Measurements from ENCODE around the gene WDFY4. TPM values are rescaled to one million over a fixed set of nuclear protein-coding genes. Genes with fewer than 3 reads are reported as not detected.
A peak's percentile ranks its signal among the peaks of the same experiment; 100 is the strongest.

Gene WDFY4
- polyA plus RNA-seq, 3 donors = 0.34 to 2.1 (median 0.54) TPM

DNA sequence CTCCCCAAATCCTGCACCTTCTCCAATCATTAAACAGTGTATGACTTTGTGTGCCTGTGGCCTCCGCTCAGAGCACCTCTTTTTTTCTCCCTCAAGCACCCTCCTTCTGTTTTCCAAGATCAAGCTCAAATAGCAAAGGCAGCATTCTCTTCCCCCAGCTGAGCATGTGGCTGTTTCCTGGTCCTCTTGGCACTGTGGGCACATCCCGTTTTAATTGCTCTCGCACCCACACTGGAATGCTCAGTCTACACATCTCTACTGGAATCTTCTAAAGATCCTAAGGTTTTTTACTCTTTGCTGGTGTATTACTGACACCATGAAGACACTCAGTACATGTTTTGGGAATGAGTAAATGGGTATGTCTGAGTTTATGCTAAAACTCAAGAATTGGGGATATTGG is 107.4 kb downstream of the WDFY4 start:
- 64 to 82% (median 76%) methylated on average over 3 of the region's 3 CpGs for WGBS, 3 donors
- H3K27ac ChIP-seq (ENCODE audit: low read depth, low read length) = no peak overlapping the region

DNA sequence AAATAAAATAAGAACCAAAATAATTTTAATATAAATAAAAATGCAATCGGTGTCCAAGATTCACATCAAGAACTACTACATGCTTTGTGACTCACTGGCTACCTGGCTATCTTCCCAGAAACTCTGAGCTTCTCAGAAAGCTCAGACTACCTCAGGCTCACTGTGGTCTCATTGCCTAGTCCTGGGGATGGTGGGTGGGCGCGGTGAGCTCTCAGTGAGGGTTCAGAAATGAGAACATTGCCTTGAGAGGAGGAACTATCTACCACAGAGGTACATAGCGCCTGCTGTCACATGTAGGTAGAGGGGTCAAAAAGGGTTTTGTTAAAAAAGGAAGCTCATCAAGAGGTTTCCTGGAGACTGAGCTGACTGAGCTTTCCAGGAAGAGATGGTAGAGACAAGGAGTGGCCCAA is 108.0 kb downstream of the WDFY4 start:
- H3K27ac ChIP-seq (ENCODE audit: low read depth, low read length) = no peak overlapping the region
- 51 to 68% (median 68%) methylated on average over 4 of the region's 4 CpGs for WGBS, 3 donors

DNA sequence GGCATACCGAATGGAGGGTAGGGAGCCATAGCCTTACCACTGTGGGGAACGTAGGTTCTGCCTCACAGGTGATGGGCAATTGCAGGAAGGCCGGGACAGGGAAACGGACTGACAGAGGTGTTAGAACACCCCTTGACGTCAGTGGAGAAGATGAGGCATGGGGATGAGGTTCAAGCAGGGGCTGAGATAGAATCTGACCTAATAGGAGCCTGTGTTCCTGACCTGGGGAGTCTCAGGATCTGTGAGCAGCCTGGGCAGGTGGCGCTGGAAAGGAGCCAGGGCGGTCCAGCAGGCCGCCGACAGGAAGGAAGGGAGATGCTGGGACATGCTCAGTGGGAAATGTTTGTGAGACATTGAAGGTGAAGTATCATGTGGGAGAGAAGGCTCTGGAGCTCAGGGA is 109.4 kb downstream of the WDFY4 start:
- 72 to 89% (median 84%) methylated on average over 9 of the region's 9 CpGs for WGBS, 3 donors
- no peak overlapping the region for H3K27ac ChIP-seq (ENCODE audit: low read depth, low read length)

DNA sequence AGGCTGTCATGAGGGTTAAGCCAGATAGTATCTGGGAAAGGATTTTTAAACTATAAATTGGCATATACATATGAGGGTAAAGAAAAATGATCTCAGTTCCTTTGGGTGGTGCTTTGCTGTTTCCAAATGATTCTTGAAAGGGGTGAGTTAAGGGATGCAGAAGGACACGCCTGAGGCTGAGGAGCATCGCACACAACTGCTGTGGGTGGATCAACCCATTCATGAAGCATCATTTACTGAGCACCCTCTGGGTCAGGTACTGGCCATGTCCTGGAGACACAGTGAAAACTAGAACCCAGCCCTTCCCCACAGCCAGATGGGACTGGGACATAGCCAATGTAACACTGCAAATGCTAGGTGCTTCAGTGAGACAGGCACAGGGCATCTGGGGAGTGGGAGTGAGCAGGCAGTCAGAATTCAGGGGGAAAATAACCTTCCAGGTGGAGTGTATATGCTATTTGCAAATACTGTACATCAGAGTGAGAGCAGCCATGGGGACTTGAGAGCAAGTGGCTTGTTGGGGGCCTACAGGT is 112.1 kb downstream of the WDFY4 start:
- 75 to 97% (median 96%) methylated on average over 2 of the region's 2 CpGs for WGBS, 3 donors
- H3K27ac ChIP-seq (ENCODE audit: low read depth, low read length) = no peak overlapping the region

DNA sequence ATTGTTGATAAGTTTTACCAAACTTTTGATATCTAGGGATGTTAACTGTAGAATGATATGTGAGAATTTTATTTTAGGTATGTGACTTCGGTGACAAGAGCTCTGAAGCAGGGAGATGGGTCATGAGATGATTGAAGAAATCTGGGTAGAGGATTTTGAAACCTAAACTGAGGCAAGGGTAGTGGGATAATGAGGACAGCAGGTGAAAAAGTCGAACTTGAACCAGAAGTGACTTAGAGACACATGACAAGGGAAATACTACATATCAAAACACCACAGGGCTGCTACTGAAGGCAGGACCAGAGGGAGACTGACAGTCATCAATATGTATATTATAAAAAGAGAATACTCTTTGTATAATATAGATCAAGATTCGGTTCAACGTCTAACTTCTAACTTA is 113.2 kb downstream of the WDFY4 start:
- no peak overlapping the region for H3K27ac ChIP-seq (ENCODE audit: low read depth, low read length)
- 78 to 80% (median 79%) methylated on average over 4 of the region's 4 CpGs for WGBS, 3 donors

DNA sequence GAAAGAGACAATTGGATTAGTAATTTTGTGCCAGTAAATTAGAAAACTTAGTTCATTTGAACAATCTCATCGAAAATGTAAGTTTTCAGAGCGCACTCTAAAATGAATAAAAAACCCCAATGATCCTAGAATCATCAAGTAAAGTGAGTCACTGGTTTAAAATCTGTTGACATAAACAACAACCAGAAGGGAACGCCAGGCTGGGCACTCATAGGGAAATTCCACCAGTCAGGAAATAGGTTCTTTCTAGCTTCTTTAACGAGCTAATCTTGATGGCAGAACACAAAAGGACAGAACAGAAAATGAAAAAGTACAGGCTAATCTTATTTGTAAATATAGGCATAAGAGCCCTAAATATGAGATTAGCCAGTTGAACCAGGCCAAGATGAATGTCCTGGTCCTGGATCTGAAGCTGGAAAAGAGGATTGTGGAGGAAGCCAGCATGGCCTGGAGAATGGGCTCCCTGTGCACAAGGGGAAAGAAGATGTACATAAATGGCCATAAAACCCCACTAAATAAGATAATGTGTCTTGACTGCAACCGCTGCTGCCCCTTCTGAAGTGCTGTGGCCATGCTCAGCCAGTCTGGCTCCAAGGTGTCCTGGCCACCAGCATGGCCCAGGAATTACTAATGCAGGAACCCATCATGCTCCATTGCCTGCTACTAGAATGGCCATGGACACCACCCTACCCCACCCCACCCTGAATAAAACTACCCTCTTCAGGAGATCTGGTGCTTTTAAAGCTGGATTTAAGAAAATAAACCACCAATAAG is 114.0 kb downstream of the WDFY4 start:
- WGBS, 3 donors = 71 to 72% (median 71%) methylated on average over 5 of the region's 5 CpGs
- H3K27ac ChIP-seq (ENCODE audit: low read depth, low read length) = no peak overlapping the region

DNA sequence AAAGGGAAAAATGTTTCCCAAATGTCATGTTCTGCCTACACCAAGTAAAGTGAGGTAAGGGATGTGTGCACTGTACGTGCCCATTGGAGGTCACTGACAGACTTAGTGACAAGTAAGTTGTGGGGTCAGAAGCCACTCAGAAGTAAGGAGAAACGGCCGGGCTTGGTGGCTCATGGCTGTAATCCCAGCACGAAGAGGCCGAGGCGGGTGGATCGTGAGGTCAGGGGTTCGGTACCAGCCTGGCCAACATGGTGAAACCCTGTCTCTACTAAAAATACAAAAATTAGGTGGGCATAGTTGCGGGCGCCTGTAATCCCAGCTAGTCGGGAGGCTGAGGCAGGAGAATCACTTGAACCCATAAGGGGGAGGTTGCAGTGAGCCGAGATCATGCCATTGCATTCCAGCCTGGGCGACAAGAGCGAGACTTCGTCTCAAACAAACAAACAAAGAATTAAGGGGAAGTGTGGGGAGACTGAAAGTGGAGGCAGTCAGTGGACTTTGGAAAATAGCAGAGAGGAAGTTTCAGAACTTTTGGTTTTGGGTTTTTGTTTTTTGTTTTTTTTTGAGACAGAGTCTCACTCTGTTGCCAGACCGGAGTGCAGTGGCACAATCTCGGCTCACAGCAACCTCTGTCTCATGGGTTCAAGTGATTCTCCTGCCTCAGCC is 114.8 kb downstream of the WDFY4 start:
- 82 to 85% (median 83%) methylated on average over 17 of the region's 17 CpGs for WGBS, 3 donors
- H3K27ac ChIP-seq (ENCODE audit: low read depth, low read length) = no peak overlapping the region

DNA sequence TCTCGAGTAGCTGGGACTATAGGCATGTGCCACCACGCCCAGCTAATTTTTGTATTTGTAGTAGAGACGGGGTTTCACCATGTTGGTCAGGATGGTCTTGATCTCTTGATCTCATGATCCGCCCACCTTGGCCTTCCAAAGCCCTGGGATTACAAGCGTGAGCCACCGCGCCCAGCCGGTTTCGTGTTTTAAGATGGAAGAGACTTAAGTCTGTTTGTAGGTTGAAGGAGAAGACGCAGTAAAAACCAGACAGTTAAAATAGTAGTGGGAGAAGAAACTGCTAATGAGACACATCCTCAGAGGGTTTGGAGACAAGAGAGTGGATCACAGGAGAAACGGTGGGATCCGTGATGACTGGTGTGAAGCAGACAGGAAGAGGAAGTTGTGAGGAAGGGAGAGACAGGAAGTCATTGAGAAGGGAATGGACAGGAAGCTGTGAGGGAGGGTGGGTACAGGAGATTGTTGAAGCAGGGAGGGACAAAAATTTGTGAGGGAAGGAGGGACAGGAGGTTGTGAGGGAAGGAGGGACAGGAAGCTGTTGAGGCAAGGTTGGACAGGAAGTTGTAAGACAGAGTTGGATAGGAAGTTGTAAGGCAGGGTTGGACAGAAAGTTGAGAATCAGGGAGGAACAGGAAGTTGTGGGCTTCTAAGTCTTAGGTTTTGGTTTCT is 115.5 kb downstream of the WDFY4 start:
- peak overlapping the region; percentile 40 for H3K27ac ChIP-seq (ENCODE audit: low read depth, low read length)
- 76 to 82% (median 77%) methylated on average over 12 of the region's 12 CpGs for WGBS, 3 donors

DNA sequence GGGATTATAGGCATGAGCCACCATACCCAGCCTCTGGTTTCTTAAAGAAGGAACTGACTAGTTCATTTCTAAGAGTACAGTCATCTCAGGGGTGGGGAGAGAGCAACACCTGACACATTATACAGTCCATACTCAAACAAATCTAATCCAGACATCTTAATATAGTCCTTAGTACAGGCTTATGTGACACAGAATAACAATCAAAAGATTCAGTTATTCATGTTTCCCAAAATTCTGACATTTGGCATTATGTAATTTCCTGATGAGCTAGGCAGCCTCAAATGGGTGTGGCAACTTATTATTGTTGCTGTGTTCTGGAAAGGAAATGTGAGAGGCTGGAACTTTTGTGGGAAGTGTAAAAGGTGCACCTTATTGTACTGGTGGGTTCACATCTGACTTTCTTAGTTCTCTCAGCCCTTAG is 116.3 kb downstream of the WDFY4 start:
- H3K27ac ChIP-seq (ENCODE audit: low read depth, low read length) = no peak overlapping the region

DNA sequence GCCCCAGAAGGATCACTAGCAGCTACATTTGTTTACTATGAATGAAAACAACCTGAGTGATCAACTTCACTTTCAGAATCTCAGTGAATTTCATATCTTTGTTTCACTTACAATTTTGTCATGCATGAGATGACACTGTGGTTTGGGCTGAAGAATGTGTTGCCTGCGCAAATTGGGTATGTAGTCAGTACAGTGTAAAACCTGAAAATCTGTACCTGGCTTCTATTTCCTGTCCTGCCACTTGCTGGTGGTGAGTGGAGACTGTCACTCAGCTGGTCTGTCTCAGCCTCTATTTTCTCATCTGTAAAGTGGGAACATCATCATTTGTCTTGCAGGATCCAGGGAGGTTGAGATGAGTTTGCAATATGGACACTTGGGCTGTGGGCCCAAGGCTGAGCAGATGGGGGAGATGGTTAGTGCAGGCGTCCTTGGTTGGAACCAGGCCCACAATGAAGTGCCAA is 118.0 kb downstream of the WDFY4 start:
- 78 to 85% (median 84%) methylated on average over 2 of the region's 2 CpGs for WGBS, 3 donors
- H3K27ac ChIP-seq (ENCODE audit: low read depth, low read length) = no peak overlapping the region

DNA sequence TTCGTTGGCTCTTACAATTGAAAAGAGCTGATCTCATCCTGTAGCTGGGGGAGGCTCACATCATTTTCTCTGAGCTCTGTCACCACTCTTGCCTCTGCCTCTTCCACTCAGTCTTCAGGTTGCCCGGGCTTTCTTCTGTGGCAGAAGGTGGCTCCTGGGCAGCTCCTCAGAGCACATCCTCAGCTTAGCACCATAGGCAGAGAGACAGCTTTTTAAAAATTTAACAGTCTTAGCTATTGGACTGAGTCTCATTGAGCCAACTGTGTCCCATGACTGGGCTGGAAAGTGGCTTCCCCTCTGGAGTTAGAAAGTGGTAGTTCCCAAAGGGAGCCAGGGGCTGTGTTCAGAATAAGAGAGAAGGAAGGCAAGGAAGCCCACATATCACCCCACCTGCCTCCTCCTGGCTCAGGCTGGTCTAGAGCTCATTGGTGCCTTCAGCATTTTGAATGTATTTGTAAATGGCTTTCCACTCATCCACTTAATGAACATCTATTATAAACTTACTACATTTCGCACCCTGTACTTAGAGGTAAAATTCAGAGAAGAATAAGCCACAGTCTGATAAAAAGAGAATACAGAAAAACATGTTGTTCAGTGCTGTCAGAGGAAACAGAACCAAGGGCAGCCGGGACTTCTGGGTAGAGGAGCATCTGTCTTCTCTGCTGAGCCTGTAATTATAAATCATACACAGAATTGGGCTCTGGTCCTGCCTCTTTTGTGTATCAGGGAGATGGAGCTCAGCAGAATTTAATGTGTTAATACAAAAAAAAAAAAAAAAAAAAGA is 119.3 kb downstream of the WDFY4 start:
- 66 to 73% (median 68%) methylated on average over 4 of the region's 4 CpGs for WGBS, 3 donors
- no peak overlapping the region for H3K27ac ChIP-seq (ENCODE audit: low read depth, low read length)

DNA sequence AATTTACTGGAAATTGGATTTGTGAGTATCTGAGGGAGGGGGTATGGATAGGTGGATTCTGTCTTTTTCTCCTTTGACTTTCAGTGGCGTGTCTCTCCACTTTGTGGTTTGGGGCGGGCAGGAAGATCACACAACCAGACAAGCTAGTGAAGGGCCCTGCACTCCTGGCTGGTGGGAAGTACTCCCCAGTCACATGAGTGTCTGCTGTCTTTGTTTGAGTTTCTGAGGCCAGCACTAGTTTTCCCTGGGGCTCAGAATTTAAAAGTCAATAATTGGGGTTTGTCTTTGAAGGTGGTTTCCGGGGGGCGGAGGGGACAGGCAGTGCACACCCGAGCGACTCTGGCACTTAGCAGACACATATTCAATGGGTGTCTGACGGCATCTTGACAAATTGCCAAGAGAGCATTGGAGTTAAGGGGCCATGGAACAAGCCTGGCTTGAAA is 120.1 kb downstream of the WDFY4 start:
- WGBS, 3 donors = 19 to 28% (median 21%) methylated on average over 7 of the region's 7 CpGs
- no peak overlapping the region for H3K27ac ChIP-seq (ENCODE audit: low read depth, low read length)

DNA sequence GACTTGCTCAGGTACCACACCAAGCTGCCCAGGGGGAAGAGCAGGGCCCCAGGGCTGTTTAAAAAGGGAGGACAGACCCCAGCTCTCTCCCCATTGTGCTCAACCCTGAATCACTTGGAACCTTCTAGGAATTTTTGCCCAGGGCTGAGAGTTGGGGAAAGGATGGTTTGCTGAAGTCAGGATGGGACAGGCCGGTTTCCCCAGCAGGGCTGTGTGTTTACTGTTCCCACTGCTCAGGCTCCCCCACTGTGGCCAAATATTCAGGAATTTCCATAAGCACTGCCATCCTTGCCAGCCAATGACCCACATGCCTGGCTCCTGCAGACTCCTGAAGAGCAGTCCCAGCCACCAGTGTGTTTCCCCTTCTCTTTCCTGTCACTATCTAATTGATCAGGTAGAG is 120.7 kb downstream of the WDFY4 start:
- WGBS, 3 donors = 75 to 92% (median 89%) methylated on average over 1 of the region's 1 CpG
- H3K27ac ChIP-seq (ENCODE audit: low read depth, low read length) = no peak overlapping the region

DNA sequence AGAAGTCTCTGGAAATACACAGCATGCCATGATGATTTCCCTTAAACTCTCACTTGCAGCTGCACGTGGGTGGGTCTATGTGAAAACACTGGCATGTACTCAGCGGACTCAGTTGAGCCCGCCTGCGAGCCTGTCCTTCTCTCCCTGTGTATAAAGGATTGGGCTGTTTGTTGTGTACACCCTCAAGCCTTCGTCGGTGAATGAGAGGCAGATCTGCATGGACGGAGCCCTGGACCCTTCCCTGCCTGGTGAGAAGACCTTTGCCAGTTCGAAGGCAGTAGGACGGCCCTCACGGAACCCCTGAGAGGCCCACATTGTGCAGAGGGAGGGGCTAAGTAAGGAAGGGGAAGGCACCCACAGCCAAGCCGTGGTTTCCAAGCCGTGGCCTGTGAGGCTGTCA is 121.2 kb downstream of the WDFY4 start:
- H3K27ac ChIP-seq (ENCODE audit: low read depth, low read length) = no peak overlapping the region
- 50% methylated on average over 12 of the region's 12 CpGs for WGBS, 3 donors

DNA sequence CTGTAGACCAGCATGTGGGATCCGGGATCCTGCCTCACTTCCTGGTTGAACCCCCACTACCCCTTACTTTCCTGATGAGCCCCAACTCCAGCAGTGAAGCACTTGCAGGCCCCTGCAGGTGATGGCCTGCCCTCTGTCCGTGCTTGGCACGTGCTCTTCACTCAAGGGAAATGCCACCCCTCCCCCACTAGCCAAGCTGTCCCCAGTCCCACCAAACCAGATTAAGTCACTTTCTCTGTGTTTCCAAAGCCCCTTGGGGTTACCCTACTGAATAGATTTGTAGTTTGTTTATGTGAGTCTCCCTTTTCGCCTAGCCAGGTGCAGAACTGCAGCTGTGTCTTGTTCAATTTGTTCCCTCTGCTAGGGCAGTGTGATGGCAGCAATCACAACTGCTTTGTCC is 121.7 kb downstream of the WDFY4 start:
- 53 to 65% (median 63%) methylated on average over 4 of the region's 4 CpGs for WGBS, 3 donors
- no peak overlapping the region for H3K27ac ChIP-seq (ENCODE audit: low read depth, low read length)

DNA sequence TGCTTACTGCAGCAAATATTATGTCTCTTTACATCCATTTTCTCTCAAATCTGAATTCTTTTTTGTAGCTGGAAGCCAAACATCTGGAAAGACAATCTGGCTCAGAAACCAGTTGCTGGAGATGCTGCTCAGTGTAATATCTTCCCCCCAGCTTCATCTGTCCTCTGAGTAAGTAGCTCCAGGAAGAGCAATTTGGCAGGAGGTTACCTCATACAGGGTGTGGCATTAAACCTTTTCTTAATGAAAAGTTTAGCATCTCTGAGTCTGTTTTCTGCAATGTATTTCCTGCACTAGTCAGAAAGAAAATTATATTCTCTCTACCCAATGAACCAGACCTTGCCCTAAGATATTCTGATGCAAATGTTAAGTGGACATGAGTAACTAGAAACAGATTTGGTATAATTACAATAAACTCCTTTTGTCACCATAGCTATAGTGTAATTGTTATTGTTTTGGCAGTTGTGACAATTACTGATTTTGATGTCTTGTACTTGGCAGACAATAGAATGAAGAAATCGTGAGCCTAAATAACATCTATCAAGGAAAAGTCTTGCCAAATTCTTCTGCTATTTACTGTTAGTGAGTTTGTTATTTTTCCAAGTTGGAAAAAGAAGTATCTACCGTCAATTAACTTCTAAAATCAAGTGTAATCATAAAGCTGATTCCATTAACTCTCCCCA is 123.3 kb downstream of the WDFY4 start:
- no peak overlapping the region for H3K27ac ChIP-seq (ENCODE audit: low read depth, low read length)
- 40 to 57% (median 40%) methylated on average over 2 of the region's 2 CpGs for WGBS, 3 donors

DNA sequence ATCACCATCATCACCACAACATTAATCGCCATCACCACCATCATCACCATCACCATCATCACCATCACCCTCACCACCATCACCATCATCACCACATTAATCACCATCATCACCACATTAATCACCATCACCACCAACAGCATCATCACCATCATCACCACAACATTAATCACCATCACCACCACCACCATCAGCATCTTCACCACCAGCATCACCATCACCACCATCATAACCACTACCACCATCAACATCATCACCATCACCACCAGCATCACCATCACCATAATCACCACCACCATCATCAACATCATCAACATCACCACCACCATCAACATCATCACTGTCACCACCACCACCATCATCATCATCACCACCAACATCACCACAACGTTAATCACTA is 124.6 kb downstream of the WDFY4 start:
- H3K27ac ChIP-seq (ENCODE audit: low read depth, low read length) = no peak overlapping the region
- WGBS, 3 donors = 81 to 95% (median 90%) methylated on average over 2 of the region's 2 CpGs

DNA sequence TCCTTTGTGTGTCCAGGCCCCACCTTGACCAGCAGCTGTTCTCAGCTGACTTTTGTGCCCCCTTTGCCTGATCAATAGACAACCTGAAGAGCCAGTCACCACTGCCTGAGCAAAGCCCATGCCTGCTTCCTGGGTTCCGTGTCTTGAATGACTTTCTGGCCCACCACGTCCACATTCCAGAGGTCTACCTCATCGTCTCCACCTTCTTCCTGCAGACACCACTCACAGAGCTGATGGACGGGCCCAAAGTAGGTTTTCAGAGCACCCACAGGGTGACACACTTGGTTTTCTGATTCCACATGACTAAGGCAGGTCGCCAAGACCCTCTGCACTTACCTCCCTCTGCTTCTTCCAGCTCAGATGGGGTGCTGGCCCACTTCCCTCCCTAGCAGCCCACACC is 126.8 kb downstream of the WDFY4 start:
- H3K27ac ChIP-seq (ENCODE audit: low read depth, low read length) = no peak overlapping the region
- WGBS, 3 donors = 59 to 88% (median 83%) methylated on average over 5 of the region's 5 CpGs
